LHCN-M2 (cell line): ENCODE data around the gene NRXN2. TPM values are rescaled to one million over a fixed set of nuclear protein-coding genes. Genes with fewer than 3 reads are reported as not detected.

Experiments
- DNase-seq: peaks from one replicate; pipeline ENCODE4 v3.0.0-alpha.2; 2012; ENCODE audit warnings: low read depth
- polyA plus RNA-seq: library from polyadenylated mRNA; unstranded; fragments of >200 nt; gene quantifications from one replicate; pipeline ENCODE4 v1.2.1, GENCODE V29; 2012; ENCODE audit warnings: missing spikeins
- total RNA-seq: library from RNA; depleted of rRNA; stranded (reverse); fragments of >200 nt; gene quantifications from 2 replicates; pipeline ENCODE4 v1.2.3, GENCODE V29; 2014; rRNA removed

Gene NRXN2
- total RNA-seq, result 34.0 and 50.4 TPM in 2 replicates
- 37.2 TPM for polyA plus RNA-seq

DNA sequence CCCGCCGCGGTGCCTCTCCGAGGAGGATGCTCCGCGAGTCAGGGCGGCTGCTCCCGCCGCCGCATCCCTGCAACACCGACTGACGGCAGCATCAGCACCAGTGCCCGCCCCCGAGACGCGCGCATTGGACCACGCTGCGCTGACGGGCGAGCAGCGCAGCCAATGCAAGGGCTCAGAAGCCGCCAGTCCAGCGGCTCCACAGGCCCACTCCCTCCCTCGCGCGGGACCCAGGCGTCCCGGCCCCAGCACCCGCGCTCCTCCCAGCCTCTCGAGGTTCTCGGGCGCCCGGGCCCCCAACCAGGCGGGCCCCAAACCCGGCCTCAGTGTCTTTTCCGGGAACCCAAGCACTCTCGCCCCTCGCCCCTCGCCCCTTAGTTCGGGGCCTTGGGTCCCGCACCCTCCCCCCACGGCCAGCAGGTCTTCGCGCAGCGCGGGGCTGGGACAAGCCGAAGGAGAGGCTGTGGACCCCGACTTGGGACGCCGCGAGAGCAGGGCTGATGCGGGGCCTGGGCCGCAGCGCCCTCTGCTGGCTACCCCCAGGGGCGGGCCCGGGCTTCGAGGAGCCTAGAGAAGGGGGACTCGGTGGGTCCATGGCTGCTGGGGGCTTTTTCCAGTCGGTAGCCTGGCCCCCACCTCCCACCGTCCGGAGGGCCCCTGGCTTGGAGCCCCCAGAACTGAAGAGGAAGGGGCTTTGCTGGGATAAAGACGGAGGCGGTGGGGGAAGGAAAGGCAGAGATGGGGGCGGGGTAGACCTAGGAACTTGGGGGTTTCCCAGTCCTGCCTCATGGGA, at the start of gene NRXN2:
NRXN2 (minus strand) TSS at position 81 of the 790 bp plus-strand sequence. CDS start 9,498 bp downstream, outside the sequence.
- DNase-seq, result peak; percentile 73

DNA sequence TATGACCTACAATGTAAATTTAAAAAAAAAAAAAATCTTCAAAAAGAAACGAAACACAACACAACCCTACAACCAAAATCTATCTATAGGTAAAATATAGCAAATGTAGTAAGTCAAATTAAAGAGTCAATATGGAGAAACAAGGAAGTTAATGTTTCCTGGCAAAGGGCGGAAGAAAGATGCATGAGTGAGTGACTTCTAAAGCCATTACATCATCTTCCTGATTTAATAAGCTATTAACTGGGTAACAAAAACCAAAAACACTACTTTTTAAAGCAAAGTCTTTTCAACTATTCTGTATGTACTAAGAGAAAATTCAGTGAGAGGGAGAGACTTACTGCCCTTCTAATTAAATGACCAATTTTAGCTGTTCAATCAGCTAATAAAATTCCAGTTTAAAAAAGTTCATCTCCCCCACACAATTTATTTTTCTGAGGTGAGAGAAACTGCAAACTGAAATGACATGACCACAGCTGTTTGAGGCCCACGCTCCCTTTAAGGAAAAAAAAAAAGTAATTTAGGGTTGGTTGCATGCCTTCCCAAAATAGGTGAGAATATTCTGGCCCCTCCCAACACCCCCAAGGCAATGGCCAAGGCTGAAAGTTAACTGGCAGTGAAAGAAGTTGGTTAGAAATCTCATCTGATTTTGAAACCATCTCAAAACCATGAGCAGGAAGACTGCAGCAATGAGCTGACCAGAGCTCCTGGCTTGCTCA, 49.5 kb upstream of the NRXN2 start:
- no peak for DNase-seq

DNA sequence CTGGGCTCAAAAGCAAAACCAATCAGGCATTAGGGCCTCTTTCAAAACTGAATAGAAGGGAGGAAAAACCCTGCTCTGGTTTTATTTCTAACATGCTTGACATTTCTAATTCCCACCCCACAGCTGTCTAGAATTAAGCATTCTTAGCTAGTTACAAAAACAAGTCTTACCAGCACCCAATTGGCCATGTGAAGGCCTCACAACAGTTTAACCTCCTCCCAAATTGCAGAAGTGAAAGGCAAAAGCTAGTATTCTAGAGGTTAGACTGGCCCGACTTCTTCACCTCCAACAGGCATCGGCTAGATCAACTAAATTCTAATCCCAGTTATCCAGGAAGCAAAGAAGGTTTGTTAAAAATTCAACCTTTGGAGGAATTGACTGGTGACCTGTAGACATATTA, 48.9 kb upstream of the NRXN2 start:
- DNase-seq, result no peak

DNA sequence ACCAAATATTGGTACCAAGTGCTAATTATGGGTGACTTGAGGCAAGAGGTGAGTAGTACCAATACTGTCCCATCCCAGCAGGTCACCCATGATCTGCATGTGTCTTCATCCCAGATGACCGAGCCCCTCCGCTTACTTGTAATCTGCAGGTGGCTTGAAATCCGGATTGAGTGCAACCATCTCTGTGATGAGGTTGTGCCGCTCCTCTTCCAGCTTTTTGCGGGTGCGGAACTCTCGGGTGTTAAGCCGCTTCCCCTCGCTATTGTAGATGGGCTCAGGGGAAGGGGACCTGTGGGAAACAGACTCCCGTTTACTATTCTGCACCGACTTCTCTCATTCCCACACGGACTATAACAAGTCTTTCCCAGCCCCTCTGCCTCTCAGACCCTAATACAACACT, 47.1 kb upstream of the NRXN2 start:
- DNase-seq, result no peak

DNA sequence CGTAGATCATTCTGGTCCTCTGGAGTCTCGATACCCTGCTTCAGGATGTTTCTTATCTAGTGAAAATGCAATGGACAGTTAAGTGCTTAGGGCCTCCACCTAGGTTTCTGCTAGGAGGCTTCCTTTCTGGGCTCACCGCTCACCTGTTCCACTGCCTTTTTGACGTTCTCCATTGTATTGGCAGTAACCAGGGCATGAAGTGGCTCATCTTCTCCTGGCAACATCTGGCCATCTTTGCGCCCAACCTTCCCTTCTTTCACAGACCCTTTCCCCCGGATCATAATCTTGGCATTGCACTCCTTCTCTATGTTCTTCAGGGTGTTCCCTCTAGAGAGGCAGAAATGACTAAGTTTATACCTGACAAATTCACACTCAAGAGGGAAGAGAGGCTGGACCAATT, 46.3 kb upstream of the NRXN2 start:
- no peak for DNase-seq

DNA sequence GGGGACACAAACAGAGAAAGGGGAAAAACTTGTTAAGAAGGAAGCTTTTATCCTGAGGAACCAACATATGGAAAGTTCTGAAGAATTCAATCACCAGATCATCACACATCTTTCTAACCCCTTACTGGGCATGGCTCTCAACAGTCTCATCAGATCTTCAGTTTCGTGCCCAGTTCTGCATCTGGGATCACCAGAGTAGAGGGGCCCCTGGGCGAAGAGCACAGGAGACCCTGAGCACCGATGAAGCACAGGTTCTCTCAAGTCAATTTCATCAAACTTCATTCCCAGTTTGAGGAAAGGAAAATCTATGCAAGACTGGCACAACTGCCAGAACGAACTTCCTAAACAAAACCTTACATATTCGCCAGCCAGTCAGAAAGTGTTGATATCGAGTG, 45.3 kb upstream of the NRXN2 start:
- no peak for DNase-seq

DNA sequence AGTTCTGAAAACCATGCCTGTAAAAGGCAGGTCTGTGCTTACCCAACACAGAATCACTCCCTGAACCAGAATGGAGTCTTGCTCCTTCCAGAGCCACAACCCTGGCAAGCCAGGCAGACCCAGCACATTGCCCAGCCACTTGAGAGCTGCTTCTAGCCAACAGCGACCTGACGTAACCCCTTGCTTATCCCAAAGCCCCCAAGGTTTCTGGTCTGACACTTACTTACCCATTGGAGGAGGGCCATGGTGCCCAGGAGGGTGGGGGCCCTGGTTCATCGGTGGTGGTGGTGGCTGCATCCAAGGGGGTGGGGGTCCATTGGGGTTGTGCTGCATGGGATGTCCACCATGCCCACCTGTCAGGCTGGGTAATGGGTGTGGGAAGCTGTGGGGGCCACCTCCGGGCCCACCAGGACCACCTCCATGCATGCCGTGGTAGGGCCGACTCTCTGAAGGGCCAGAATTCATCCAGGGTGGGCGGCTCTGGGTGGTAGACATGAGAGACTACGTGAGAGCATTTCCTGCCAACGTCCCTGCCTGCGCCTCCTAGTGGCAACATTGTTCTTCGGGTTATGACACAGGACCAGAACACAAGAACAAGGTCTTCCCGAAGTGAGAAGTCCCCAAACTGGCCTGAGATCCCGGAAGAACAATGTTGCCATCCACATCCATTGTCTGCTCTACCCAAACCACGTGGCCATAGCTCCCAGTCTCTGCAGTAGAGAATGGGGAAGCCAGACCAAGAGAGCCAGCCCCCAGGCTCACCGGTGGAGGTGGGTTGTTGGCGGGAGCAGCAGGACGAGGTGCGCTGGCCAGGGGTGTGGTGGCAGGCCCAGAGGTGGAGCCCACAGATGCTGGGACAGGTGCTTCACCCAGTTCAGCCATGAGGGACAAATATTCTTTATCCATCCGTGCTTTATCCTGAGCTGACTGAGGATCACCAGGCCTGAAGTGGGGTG, 44.6 kb upstream of the NRXN2 start:
- peak; percentile 45 for DNase-seq

DNA sequence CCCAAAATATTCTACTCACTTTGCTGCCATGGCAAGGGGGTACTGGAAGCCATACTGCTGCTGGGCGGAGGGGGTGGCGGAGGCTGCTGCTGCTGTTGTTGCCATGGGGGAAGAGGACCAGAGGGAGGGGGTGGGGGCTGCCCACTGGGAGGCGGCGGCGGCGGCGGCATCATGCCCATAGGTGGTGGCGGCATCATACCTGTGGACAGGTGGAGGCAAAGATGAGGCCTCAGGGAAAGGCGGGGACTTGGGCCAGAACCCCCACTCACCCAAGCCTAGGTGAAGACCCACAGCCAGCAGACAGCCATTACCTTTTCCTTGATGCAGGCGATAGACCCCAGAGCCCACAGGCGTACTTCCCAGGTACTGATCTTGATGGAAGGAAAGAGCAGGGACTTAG, 43.9 kb upstream of the NRXN2 start:
- DNase-seq, result no peak

DNA sequence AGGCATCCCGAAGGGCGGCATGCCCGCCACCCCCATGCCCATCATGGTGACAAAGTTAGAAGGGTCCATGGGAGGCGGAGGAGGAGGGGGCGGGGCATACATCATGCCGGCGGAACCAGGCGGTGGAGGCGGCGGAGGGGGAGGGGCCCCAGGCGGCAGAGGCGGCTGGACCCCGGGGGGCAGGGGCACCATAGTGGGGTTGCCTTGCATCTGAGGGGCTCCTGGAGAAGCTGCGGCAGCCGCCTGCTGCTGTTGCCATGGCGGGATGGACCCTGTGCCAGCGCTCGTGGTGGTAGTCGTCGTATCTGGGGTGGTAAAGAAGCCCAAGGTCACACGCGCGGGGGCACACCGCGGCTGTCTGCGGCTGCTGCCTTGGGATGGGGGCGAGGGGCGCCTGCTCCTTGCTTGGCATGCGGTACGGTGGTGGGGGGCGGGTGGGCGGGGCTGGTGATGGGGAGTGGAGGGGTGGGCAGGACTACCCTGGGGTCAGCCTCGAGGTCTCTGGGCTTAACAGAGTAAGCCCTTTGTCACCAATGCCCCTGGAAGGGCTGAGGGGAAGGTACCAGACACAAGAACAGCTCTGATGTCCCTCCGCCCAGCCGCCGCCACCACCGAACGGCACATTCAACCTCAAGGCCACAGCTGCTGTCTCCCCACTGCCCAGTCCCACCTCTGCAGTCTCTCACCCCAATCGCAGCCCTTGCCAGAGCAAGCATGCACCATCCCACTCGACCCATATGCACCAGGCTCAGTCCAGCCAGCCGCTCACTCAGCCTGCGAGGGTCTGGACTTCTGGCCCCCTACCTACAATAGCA, 43.1 kb upstream of the NRXN2 start:
- no peak for DNase-seq

DNA sequence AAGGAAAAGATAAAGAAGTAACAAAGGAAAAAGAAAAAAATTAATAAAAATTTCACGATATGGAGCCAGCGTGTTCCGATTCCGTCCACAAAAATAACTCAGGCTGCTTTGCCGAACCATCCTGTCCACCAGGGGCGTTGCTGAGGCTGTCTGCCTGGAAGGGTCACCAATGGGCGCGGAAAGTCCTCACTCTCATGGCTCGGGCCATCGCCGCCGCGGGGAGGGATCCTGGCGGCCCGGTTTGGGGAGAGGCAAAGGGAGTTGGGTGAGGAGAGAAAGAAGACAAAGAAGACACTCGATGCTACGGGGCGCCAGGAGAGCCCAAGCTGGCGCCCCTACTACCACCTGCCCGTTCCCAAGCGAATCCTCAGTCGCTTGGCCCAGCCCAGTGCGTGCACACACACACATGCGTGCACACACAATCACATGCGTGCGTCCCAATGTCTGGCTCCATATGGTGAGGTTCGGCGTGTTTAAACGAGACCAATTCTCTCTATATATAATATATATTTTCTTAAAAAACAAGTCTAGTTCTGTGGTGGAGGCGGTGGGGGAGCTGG, 42.4 kb upstream of the NRXN2 start:
- no peak for DNase-seq

DNA sequence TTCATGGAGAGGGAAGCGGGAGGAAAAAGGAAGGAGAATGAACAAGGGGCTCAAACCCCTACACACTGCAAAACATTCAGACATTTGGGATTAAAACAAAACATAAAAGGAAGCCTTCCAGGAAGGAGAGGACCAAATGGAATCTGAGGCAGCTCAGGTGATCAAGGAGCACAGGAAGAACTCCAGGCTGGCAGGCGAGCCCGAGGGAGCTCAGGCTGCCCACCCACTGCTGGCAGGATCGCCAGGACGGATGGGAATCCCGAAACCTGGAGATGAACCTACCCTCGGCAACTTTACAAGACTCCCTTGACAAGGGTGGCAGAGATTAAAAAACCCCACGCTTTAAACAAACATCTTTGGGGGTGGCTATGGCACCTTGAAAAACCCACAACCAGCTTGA, 41.8 kb upstream of the NRXN2 start:
- DNase-seq, result no peak

DNA sequence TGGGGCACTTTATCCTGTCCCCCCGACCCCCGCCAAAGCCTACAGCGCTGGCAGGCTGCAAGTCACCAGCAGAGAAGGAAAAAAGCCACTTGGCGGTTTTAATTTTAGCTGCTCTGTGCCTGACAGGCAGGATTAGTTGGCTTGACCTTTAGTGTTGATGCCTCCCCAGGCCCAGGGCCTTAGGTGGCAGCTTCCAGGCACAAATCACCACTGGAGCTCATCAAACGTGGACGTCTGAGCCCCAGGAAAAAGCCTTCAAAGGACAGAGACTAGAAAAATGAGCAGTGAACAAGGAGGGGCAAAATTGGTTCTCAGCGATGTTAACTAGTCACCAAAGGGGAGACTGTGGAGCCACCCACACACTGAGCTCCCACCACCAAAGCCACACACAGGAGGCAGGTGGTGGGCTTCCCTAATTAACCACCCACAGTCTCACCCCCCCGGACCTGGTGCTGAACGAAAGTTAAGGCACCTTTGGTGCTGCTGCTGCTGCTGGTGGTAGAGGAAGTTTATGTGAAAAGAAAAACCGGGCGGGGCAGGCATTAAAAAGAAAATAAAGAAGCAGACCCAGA, 41.1 kb upstream of the NRXN2 start:
- DNase-seq, result no peak

DNA sequence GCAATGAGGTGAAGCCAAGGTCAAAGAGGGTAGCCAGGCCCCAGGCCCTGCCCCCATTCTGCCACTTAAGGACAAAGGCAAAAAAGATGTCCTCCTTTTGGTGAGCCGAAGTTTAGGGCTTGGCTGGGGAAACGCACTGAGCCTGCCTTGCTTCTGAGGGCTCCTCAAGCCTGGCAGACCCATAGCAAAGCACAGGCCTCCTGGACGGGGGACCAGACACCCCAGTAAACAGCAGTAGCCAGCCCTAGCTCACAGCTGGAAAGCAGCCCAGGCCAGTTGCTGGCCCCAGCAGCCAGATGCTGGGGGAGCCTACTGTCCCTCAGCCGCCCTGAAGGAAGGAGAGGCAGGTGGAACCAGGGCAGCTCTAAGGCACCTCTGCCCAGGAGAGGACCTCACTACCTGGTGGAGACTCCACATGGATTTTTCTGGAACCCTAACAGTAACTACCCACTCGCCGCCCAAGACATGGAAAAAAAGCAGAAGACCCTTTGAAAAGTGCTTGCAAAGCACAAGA, 40.6 kb upstream of the NRXN2 start:
- no peak for DNase-seq

DNA sequence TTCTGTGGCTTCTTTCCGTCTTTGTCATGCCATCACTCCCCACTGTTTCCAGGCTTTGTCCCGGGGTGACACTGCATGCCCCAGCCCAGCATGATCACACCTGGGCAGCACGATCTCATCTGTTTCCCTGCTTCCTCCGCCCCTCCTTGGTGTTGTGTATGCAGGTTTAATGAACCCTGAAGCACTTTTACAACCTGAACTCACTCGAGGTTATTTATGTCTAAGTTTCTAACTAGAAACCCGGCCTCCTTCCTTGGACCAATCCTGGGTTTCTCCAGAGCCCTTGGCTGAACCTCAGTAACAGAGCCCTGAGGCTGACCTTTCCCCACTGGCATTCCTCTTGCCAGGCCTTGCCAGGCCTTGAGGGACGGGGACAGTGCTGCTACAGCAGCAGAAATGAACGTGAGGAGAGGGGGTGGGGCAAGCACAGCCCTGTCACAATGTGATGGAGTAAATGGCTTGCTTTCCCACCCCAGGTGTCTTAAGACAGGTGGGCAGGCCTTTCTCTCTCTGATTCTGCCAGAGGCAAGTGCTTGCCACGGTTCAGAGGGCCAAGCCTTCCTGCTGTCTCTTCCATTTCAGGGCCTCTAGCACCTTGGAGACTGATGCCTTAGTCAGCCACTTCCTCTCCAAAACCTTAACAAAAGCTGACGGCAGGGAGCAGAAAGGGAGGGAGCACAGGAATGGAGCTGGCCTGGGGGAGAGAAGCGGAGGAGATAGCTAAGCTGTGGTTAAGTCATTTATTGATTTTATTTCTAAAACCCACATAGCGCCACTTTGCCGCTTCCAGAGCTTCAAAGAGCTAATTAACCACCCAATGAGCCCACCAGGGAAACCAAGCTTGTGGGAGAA, 39.9 kb upstream of the NRXN2 start:
- no peak for DNase-seq

DNA sequence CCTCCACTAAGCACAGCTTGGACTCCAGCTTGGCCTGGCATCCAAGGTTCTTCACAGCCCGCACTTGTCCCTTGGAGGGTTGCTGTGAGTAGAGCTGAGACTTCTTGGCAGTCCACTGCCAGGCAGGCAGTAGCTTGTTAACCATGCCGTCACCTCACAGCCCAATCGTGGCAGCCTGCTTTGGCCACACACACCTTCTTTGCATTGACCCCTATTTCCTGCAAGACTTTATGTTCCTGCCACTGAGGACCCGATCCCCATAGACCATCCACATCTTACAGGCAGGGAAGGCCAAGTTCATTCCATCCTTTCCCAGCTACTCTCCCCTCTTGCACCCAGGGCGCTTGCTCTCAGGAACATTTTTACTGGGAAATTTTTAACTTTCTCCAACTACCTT, 39.3 kb upstream of the NRXN2 start:
- DNase-seq, result no peak

DNA sequence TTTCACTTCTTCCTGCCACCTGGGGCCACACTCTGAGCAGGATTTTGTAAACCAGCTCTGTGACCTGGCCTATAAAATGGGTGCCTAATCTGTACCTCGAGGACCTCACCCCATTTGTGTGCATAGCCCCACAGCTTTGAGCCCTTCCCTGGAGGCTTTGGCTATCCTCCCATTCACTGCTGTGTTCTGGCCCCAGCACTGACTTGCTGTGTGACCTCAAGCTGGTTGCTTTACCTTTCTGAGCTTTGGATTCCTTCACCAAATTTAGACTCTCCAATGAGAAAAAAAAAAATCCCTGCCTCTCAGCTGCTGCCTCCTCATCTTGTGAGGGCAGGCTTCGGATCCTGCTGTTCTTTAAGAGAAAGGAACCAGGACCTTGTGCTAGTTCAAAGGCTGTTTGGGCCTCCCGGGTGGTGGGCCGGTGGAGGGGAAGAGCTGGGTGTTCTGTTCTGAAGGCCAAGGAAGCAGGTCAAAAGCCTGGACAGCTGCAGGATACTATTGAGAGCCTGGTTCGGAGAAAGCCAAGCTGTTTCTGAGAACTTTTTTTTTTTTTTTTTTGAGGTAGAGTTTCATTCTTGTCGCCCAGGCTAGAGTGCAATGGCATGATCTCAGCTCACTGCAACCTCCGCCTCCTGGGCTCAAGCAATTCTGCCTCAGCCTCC, 37.9 kb upstream of the NRXN2 start:
- no peak for DNase-seq

DNA sequence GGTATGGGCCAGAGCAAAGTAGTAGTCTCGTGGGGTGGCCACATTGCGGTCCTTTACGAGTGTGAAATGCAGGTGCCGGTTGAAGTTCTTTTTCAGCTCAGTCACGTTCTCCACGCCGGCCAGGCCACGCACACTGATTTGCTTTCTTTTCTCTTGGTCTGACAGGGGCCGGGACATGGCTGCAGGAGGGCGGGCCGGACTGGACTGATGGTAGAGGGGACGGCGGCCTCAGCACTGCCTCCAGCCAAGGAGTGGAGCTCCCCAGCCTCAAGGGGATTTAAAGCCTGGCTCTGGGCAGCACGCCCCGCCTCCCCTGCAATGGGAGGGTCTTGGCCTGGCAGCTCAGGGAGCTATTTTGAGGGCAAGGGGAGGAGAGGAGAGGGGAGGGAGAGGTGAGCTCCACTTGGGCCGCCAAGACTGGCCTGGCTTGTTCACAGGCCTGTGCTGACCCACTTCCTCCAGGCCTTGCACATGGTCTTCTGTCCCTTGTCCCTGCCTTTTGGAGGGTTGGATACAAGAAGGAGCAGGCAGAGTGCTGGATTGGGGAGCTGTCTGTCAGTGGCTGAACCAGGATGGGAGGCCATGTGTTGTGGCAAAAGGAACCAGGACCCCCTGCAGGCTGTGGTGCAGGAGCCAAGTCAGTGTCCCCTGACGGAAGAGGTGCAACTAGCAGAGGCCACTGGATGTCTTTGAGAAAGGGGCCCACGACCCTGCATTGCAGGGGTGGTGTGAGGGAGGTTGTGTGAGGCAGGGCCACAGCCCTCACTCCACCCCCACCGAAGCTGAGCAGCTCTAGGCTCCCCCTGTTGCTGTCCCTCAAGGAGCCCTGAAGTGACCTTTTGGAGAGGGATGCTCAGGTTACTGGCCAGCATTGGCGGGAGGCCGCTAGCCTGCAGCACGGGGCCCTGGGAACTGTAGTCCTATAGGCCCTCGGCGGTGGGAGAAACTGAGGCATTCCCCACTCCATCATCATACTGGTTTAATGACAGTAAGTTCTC, 37.0 kb upstream of the NRXN2 start, which contains the start of gene PYGM:
PYGM (minus strand) TSS at position 253 of the 998 bp plus-strand sequence; CDS start at position 177, 76 bp downstream.
- DNase-seq, result peak; percentile 69
